GM19455 (cell line): ENCODE data around the gene NUP35.

ENCODE experiments used
- ATAC-seq: cut with Tn5 transposase; IDR thresholded peaks from one replicate; pipeline ENCODE4 v1.9.1; 2021; ENCODE audit not compliant: unreplicated experiment

The NUP35 gene

GRCh38 chr2:183124222-183124956, at the start of gene NUP35:
Gene NUP35 (plus strand): TSS chr2:183124443. CDS start chr2:183124458, 15 bp downstream.
- ATAC-seq, result peak; percentile 88

GRCh38 chr2:183078163-183078463, 46.1 kb upstream of the NUP35 start:
- ATAC-seq, result no peak

- peak; percentile 95 for ATAC-seq
Measured at GRCh38 chr2:183078464-183079138, 45.6 kb upstream of the NUP35 start, which contains the start of gene DUSP19. Gene DUSP19 (plus strand): TSS chr2:183078747. CDS start chr2:183078934, 187 bp downstream.

GRCh38 chr2:183079139-183079775, 45.0 kb upstream of the NUP35 start:
- peak; percentile 17 for ATAC-seq

- ATAC-seq, result no peak
Measured at GRCh38 chr2:183081911-183082310, 42.3 kb upstream of the NUP35 start.

GRCh38 chr2:183088061-183088460, 36.2 kb upstream of the NUP35 start:
- no peak for ATAC-seq

- ATAC-seq, result no peak
Measured at GRCh38 chr2:183089192-183089851, 34.9 kb upstream of the NUP35 start.

GRCh38 chr2:183091318-183091953, 32.8 kb upstream of the NUP35 start:
- no peak for ATAC-seq

- no peak for ATAC-seq
Measured at GRCh38 chr2:183091954-183092345, 32.3 kb upstream of the NUP35 start.

- peak; percentile 87 for ATAC-seq
Measured at GRCh38 chr2:183093857-183094657, 30.2 kb upstream of the NUP35 start.

- ATAC-seq, result no peak
Measured at GRCh38 chr2:183105402-183106134, 18.7 kb upstream of the NUP35 start.

- no peak for ATAC-seq
Measured at GRCh38 chr2:183112577-183112976, 11.7 kb upstream of the NUP35 start.

- no peak for ATAC-seq
Measured at GRCh38 chr2:183113630-183114029, 10.6 kb upstream of the NUP35 start.

GRCh38 chr2:183117226-183117625, 7.0 kb upstream of the NUP35 start:
- no peak for ATAC-seq

GRCh38 chr2:183123117-183123958, 905 bp upstream of the NUP35 start:
- no peak for ATAC-seq

GRCh38 chr2:183123959-183124221, 353 bp upstream of the NUP35 start:
- ATAC-seq, result peak; percentile 39

- ATAC-seq, result peak; percentile 1
Measured at GRCh38 chr2:183124957-183125255, 663 bp downstream of the NUP35 start.

GRCh38 chr2:183125659-183126341, 1.6 kb downstream of the NUP35 start:
- ATAC-seq, result no peak

- no peak for ATAC-seq
Measured at GRCh38 chr2:183126635-183127034, 2.4 kb downstream of the NUP35 start.
